ENCODE measurements around the gene CHGA.

Gene CHGA

DNA sequence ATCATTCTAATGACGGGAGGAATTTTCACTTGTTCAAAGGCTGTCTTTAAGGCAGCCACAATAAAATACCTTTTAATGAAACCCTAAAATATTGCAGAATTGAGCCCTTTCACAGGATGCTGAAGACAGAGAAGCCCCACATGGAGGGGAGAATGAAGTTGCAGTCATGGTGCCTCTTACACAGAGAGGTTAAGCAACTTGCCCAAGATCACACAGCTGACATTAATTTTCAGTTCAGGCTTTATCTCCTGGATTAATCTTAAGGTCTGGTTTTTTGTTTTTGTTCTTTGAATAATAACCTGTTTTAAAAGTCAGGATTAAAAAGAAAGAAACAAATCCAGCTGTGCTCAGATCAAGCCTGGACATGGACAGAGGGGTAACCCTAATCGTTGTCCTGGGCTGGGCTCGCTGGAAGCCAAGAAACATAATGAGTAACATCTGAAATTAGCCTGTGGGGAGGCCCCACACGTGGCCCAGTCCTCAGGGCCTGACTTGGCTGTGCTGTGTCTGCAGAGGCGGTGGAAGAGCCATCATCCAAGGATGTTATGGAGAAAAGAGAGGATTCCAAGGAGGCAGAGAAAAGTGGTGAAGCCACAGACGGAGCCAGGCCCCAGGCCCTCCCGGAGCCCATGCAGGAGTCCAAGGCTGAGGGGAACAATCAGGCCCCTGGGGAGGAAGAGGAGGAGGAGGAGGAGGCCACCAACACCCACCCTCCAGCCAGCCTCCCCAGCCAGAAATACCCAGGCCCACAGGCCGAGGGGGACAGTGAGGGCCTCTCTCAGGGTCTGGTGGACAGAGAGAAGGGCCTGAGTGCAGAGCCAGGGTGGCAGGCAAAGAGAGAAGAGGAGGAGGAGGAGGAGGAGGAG is 8.0 kb downstream of the CHGA start:
- Histone ChIP-seq H3K4me3 (replicated peaks; ENCODE audit: insufficient read depth, low read length) (no peak overlapping the region), H3K27me3 (ENCODE audit: insufficient read depth, poor library complexity, severe bottlenecking) (no peaks in the 10 kb centered on the region), H3K27ac (replicated peaks) (no peak overlapping the region)
- no peak for TF ChIP-seq POLR2AphosphoS5 (IDR thresholded peaks at IDR 0.05; ENCODE audit: low read depth)
- DNase-seq (ENCODE audit: low read depth in 1 of 2, low spot score in 1 of 2): no peak

DNA sequence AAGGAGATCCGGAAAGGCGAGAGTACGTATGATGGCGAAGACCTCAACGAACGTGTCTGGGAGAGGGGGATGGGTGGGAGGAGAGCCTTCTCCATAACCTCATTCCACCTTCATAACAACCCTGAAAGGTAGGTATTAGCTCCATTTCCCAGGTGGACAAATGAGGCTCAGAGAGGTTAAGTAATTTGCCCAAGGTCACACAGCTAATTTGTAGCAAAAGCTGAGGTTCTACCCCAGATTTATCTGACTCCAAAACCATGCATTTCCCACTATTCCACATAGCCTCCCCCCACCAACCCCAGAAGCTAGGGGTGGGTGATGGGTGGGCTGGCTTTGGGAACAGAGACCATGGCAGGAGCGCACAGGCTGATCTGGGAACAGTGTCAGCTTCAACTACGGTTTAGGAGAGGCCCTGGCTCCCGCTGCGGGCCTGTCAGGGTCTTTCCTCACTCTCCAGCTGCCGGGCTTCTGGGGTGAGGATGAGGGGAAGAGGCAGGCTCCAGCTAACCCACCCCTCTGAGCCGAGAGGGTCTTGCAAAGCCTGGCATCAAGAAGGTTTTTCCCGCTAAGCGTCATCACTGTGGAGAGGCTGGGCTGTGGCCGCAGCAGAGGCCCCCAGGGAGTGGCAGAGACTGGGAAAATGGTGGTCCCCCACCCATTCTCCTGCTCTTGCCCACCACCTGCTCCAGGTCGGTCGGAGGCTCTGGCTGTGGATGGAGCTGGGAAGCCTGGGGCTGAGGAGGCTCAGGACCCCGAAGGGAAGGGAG is 8.9 kb downstream of the CHGA start:
- H3K4me3 ChIP-seq (replicated peaks; ENCODE audit: insufficient read depth, low read length): no peak overlapping the region
- no peaks in the 10 kb centered on the region for H3K27me3 ChIP-seq (ENCODE audit: insufficient read depth, poor library complexity, severe bottlenecking)
- no peak for TF ChIP-seq GABPA (IDR thresholded peaks at IDR 0.05; ENCODE audit: low read depth)
- no peak for TF ChIP-seq POLR2AphosphoS5 (IDR thresholded peaks at IDR 0.05; ENCODE audit: low read depth)
- H3K27ac ChIP-seq (replicated peaks): no peak overlapping the region
- DNase-seq (ENCODE audit: low read depth in 1 of 2, low spot score in 1 of 2): no peak

- Histone ChIP-seq H3K27ac (replicated peaks) (no peak overlapping the region), H3K27me3 (ENCODE audit: insufficient read depth, poor library complexity, severe bottlenecking) (no peaks in the 10 kb centered on the region), H3K4me3 (replicated peaks; ENCODE audit: insufficient read depth, low read length) (no peak overlapping the region)
- TF ChIP-seq REST (IDR thresholded peaks at IDR 0.05; ENCODE audit: insufficient replicate concordance, low read depth) (no peak), SPI1 (IDR thresholded peaks at IDR 0.05; ENCODE audit: borderline replicate concordance, low read depth) (no peak), GABPA (IDR thresholded peaks at IDR 0.05; ENCODE audit: low read depth) (no peak)
- DNase-seq (ENCODE audit: low read depth in 1 of 2, low spot score in 1 of 2): no peak
Observed at GRCh38 chr14:92932448-92933395, 9.8 kb downstream of the CHGA start.

DNA sequence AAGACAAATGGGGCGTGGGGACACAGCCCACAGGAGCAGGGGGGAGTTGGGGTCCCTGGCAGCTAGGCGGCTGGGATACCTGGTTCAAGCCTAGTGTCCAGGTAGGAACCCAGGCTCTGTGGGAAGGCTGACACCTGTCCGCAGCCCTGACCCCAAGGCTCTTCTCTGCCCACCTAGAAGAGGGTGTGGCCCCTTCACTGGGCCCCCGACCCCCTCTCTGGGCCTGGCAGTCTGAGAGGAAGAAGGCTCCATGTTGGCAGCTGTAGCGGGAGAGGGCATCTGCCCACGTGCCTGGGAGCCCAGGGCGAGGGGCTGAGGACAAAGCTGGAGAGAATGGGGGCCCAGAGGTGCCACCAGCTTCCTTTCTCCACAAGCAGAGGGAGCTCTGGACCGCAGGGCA is 10.5 kb downstream of the CHGA start:
- Histone ChIP-seq H3K27ac (replicated peaks) (no peak overlapping the region), H3K4me3 (replicated peaks; ENCODE audit: insufficient read depth, low read length) (no peak overlapping the region), H3K27me3 (ENCODE audit: insufficient read depth, poor library complexity, severe bottlenecking) (no peaks in the 10 kb centered on the region)
- TF ChIP-seq, protein P1, sequence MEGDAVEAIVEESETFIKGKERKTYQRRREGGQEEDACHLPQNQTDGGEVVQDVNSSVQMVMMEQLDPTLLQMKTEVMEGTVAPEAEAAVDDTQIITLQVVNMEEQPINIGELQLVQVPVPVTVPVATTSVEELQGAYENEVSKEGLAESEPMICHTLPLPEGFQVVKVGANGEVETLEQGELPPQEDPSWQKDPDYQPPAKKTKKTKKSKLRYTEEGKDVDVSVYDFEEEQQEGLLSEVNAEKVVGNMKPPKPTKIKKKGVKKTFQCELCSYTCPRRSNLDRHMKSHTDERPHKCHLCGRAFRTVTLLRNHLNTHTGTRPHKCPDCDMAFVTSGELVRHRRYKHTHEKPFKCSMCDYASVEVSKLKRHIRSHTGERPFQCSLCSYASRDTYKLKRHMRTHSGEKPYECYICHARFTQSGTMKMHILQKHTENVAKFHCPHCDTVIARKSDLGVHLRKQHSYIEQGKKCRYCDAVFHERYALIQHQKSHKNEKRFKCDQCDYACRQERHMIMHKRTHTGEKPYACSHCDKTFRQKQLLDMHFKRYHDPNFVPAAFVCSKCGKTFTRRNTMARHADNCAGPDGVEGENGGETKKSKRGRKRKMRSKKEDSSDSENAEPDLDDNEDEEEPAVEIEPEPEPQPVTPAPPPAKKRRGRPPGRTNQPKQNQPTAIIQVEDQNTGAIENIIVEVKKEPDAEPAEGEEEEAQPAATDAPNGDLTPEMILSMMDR (IDR thresholded peaks at IDR 0.05; ENCODE audit: insufficient read depth, low read length): no peak
- TF ChIP-seq REST (IDR thresholded peaks at IDR 0.05; ENCODE audit: insufficient replicate concordance, low read depth) (no peak), GABPA (IDR thresholded peaks at IDR 0.05; ENCODE audit: low read depth) (no peak), SPI1 (IDR thresholded peaks at IDR 0.05; ENCODE audit: borderline replicate concordance, low read depth) (no peak)
- no peak for DNase-seq (ENCODE audit: low read depth in 1 of 2, low spot score in 1 of 2)

Data from HL-60 (cell line).